Suppressor macrophage (primary cell): ENCODE data around the gene TBC1D3H.
A peak's percentile ranks its signal among the peaks of the same experiment; 100 is the strongest.
"Not testable (repeated sequence)": the region's sequence is repeated elsewhere in the genome, so short reads cannot be mapped to it uniquely, and the experiment has no call there.

Source experiments
- DNase-seq, 4 experiments: peaks; one replicate each; pipeline ENCODE4 v3.0.0-alpha.2; 2020 to 2022
- total RNA-seq, 17 experiments: gene quantifications; one replicate each; lab custom pipeline; 2026; ENCODE audit warnings: mixed read lengths in 6 of 17, inconsistent platforms in 3 of 17; lab: John Stamatoyannopoulos, UW

The TBC1D3H gene
- total RNA-seq: 0 to 0.22 (median 0) reads per million in 17 experiments

- DNase-seq: peak in 2 of 4 experiments; percentile 0
These were observed at the start of gene TBC1D3H for GRCh38 chr17:36388385-36389245. Gene TBC1D3H, minus strand, starts transcription at chr17:36388435. Its CDS starts 1,540 bp downstream, at chr17:36386895.

GRCh38 chr17:36428891-36429290, 40.7 kb upstream of the TBC1D3H start:
- DNase-seq: not testable (repeated sequence)

GRCh38 chr17:36415180-36415941, 27.1 kb upstream of the TBC1D3H start:
- not testable (repeated sequence) for DNase-seq

GRCh38 chr17:36390943-36391645, 2.9 kb upstream of the TBC1D3H start:
- not testable (repeated sequence) for DNase-seq

- DNase-seq: not testable (repeated sequence)
These were observed 12.3 kb downstream of the TBC1D3H start for GRCh38 chr17:36375938-36376337.

GRCh38 chr17:36362496-36362895, 25.7 kb downstream of the TBC1D3H start:
- DNase-seq: not testable (repeated sequence)
